OCI-LY7 (cell line): ENCODE measurements around the gene BRD2.

ENCODE experiments used
- EZH2phosphoT487 ChIP-seq: fragments of 200-600 bp; sonication (generic); IDR thresholded peaks from 2 replicates; pipeline ENCODE4 v1.6.1; 2018; ENCODE audit warnings: low read depth, borderline replicate concordance, mild to moderate bottlenecking, mixed run types, antibody characterized with exemption, low read length, moderate library complexity, mixed read lengths
- TF ChIP-seq, protein P1 (sequence below): fragments of 200-600 bp; sonication (generic); conservative IDR thresholded peaks from 2 replicates; pipeline ENCODE4 v1.5.1; 2014; ENCODE audit warnings: mild to moderate bottlenecking, antibody characterized with exemption, low read length, moderate library complexity, mixed read lengths

DNA sequence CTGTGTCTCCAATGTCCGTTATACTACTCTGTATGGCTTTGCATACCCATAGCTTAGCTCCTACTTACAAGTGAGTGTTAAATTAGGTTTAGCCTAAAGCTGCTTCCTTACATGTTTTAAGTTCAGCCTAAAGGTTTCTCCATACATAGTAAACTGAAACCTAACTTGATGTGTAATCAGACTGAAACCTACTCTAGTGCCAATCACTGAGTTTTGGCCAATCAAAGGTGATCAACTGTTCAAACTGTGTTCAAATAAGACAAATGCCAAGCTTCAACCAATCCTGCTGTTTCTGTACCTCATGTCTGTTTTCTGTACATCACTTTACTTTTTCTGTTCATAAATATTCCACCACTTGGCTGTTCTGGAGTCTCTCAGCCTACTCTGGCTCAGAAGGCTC, 21.0 kb downstream of the BRD2 start:
- TF ChIP-seq, protein P1, sequence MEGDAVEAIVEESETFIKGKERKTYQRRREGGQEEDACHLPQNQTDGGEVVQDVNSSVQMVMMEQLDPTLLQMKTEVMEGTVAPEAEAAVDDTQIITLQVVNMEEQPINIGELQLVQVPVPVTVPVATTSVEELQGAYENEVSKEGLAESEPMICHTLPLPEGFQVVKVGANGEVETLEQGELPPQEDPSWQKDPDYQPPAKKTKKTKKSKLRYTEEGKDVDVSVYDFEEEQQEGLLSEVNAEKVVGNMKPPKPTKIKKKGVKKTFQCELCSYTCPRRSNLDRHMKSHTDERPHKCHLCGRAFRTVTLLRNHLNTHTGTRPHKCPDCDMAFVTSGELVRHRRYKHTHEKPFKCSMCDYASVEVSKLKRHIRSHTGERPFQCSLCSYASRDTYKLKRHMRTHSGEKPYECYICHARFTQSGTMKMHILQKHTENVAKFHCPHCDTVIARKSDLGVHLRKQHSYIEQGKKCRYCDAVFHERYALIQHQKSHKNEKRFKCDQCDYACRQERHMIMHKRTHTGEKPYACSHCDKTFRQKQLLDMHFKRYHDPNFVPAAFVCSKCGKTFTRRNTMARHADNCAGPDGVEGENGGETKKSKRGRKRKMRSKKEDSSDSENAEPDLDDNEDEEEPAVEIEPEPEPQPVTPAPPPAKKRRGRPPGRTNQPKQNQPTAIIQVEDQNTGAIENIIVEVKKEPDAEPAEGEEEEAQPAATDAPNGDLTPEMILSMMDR, result no peak
- TF ChIP-seq EZH2phosphoT487, result no peak
